ENCODE results near the gene SLC25A21.

The SLC25A21 gene

GRCh38 chr14:36661506-36662257, 510.7 kb downstream of the SLC25A21 start, which contains the start of gene PAX9:
PAX9 (plus strand) TSS chr14:36661860; CDS start chr14:36662090, 230 bp downstream.
- no peak for DNase-seq (ENCODE audit: low read depth)

GRCh38 chr14:36660736-36661505, 511.5 kb downstream of the SLC25A21 start:
- no peak for DNase-seq (ENCODE audit: low read depth)

DNA sequence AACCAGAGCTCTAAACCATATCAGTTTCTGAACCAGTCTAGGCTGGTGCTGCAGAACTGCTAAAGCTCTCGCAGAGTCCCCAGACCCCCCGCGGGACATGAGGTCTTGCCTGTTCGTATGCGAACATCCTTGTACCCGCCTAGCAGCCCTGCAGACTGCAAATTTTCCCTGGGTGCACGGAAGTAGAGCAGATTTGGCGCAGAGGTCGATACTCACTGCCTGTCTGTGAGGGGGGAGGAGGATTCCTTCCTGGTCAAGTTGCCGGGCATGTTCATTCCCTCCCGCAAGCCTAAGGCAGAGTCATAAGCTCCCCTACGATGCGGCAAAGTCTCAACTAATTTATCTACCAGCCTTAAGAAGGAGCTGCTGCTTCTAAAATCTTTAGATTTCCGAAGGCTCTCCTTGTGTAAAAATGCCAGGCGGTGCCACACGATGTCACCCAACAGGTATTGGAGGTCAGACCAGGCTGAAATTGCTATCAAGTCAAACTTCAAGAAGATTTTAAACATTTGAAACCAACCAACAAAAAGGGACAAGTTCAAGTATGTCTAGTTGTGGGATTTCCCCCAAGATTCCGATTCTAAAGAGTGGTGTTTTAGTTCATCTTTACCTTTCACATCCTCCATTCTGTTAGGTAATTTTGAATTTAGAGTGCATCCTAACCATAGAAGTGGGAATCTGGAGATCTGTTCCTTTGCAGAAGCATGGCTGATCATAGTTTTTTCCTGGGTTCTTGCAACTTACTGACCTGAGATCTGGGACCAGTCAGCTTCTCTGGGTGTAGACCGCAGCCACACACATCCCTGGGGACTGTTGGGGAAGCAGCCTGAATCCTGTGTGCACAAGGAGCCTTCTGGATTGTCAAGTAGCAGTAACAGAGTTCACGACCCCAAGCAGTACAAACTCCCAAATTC, 512.3 kb downstream of the SLC25A21 start:
- DNase-seq (ENCODE audit: low read depth) = no peak

- no peak for DNase-seq (ENCODE audit: low read depth)
These were observed 513.2 kb downstream of the SLC25A21 start for GRCh38 chr14:36659010-36659821.

- no peak for DNase-seq (ENCODE audit: low read depth)
These were observed 514.0 kb downstream of the SLC25A21 start for GRCh38 chr14:36658123-36659009.

DNA sequence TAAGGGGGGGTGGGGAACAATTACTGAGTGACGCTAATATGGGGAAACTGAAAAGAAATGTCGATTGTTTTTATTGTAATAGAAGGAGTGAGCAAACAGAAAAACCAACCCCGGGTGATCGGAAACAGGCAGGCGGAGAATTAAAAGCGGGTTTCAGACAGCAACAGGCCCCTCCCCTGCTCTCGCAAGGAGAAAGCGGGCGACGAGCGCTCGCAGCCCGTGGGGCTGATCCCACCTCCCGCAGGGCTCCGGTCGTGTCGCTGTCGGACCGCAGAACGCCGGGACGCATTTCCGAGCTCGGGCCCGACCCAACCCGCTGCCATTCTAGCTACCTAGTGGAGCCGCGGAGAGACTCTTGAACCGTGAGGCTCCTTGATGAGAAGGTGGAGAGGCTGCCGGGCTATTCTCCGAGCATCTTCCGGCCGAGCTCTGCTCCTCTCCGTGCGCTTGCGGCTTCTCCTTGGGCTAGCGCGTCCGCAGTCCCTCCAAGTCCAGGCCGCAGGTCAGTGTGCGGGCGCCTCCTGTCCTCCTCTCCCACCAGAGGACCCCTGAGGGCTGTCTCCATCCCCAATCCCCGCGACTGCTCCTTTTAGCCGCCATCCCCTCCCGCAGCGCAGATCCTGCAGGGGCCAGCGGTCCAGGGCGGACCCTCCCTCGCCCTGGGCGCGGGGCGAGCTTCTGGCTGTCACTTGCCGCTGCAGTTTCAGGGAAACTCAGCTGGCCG, 514.8 kb downstream of the SLC25A21 start:
- DNase-seq (ENCODE audit: low read depth) = no peak

- DNase-seq (ENCODE audit: low read depth) = no peak
These were observed 515.6 kb downstream of the SLC25A21 start for GRCh38 chr14:36656687-36657398.

- DNase-seq (ENCODE audit: low read depth) = no peak
These were observed 516.3 kb downstream of the SLC25A21 start for GRCh38 chr14:36655963-36656686.

DNA sequence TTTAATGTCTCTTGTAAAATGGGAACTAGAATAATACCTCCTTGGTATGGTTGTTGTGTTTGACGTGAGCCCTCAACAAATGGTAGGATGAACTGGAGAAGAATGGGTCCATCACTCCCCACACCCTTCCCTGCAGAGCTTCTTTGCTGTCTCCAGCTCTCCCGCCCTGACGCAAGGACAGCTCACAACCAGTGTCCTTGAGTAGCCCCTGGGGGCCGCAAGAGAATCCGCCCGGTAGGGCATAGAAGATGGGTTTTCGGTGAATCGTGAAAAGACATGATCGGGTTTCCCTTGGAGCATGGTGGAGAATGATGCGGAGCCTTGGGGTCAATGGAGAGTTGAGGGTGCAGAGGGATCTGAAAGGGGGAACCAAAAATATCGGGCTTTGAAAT, 516.8 kb downstream of the SLC25A21 start:
- DNase-seq (ENCODE audit: low read depth) = no peak

DNA sequence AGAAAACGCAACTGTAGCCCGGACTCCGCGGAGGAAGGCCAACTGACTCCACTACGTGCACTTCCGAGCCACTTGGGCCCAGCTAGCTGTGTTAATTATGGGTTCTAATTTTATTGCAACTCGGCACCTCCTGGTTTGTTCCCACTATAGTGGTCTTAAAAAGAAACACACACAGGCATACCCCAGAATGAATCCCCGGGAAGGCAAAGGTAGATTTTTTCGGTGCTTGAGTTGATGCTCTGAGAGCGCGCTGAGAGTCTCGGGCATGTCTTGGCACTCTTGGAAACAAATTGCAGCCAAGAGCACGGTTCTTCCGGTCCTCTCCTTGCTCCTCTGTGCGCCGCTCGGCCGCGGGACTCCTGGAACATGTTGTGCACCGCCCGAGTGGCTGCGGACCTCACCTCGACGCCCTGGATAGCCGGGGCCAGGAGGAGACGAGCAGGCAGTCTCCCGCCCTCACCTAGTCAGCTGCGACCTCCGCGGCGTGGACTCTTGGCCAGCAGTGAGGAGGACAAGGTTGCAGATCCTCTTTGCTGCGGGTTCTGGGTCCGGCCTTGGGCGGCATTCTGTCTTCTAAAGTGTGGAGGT, 517.5 kb downstream of the SLC25A21 start:
- DNase-seq (ENCODE audit: low read depth) = no peak

- no peak for DNase-seq (ENCODE audit: low read depth)
These were observed 518.2 kb downstream of the SLC25A21 start for GRCh38 chr14:36653962-36654793.

DNA sequence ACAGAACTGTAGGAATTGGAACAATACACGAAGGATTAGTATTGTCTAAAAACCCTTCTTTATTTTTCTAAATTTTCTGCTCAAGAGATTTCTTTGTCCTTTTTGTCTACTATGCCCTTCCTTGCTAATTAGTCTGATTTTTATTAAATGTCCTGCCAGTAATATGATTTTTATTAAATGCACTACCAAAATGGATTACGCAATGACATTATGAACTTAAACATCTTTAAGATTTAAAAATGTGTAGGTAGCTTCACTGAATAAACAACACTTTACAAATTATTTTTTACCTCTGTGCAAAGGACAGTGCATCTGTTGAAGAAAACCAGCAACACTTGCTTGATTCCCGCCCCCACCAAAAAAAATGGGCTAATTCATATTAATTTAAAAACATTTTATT, 519.0 kb downstream of the SLC25A21 start:
- DNase-seq (ENCODE audit: low read depth) = no peak

- DNase-seq (ENCODE audit: low read depth) = no peak
These were observed 519.7 kb downstream of the SLC25A21 start for GRCh38 chr14:36652542-36653201.

GRCh38 chr14:36649872-36650650, 522.3 kb downstream of the SLC25A21 start:
- no peak for DNase-seq (ENCODE audit: low read depth)

Measured in stimulated activated CD8-positive, alpha-beta memory T cell treated with anti-CD3 and anti-CD28 coated beads, Interleukin-4, amount 100 ng/mL, for 24 hours (primary cell).